HG03469 (cell line): ENCODE data around the gene GPR158.

Experiments
- ATAC-seq: cut with Tn5 transposase; IDR thresholded peaks from one replicate; pipeline ENCODE4 v1.9.1; 2021; ENCODE audit warnings: mild to moderate bottlenecking, moderate library complexity, moderate number of reproducible peaks; ENCODE audit not compliant: unreplicated experiment

Gene GPR158

GRCh38 chr10:25498645-25499044 lies 323.8 kb downstream of the GPR158 start:
- ATAC-seq: no peak

- no peak for ATAC-seq
Observed at GRCh38 chr10:25501912-25502311, 327.1 kb downstream of the GPR158 start.

- no peak for ATAC-seq
Observed at GRCh38 chr10:25502453-25502852, 327.7 kb downstream of the GPR158 start.

GRCh38 chr10:25504306-25504705 lies 329.5 kb downstream of the GPR158 start:
- no peak for ATAC-seq

GRCh38 chr10:25504838-25505237 lies 330.0 kb downstream of the GPR158 start:
- ATAC-seq: no peak

GRCh38 chr10:25505466-25505865 lies 330.7 kb downstream of the GPR158 start:
- no peak for ATAC-seq

GRCh38 chr10:25506821-25507335 lies 332.1 kb downstream of the GPR158 start:
- no peak for ATAC-seq

- ATAC-seq: no peak
Observed at GRCh38 chr10:25508112-25508815, 333.5 kb downstream of the GPR158 start.

- no peak for ATAC-seq
Observed at GRCh38 chr10:25509151-25509550, 334.4 kb downstream of the GPR158 start.

- no peak for ATAC-seq
Observed at GRCh38 chr10:25522294-25522693, 347.5 kb downstream of the GPR158 start.

GRCh38 chr10:25522946-25523608 lies 348.3 kb downstream of the GPR158 start:
- no peak for ATAC-seq

- no peak for ATAC-seq
Observed at GRCh38 chr10:25530306-25530705, 355.5 kb downstream of the GPR158 start.

GRCh38 chr10:25531457-25532061 lies 356.8 kb downstream of the GPR158 start:
- ATAC-seq: no peak

- no peak for ATAC-seq
Observed at GRCh38 chr10:25532213-25532612, 357.4 kb downstream of the GPR158 start.

- ATAC-seq: no peak
Observed at GRCh38 chr10:25536027-25536426, 361.2 kb downstream of the GPR158 start.

- no peak for ATAC-seq
Observed at GRCh38 chr10:25547382-25547781, 372.6 kb downstream of the GPR158 start.

- no peak for ATAC-seq
Observed at GRCh38 chr10:25552283-25552919, 377.6 kb downstream of the GPR158 start.

- ATAC-seq: no peak
Observed at GRCh38 chr10:25555865-25556264, 381.1 kb downstream of the GPR158 start.

- ATAC-seq: no peak
Observed at GRCh38 chr10:25556457-25556856, 381.7 kb downstream of the GPR158 start.

GRCh38 chr10:25557136-25557535 lies 382.3 kb downstream of the GPR158 start:
- no peak for ATAC-seq

- ATAC-seq: no peak
Observed at GRCh38 chr10:25561758-25562157, 387.0 kb downstream of the GPR158 start.
